SIG-M5 treated with dmso at 0.1 percent for 504 hours (cell line): ENCODE measurements around the gene YLPM1.

ENCODE experiments used
- DNase-seq: peaks from one replicate; lab custom pipeline; 2025; ENCODE audit not compliant: unreplicated experiment; lab: John Stamatoyannopoulos, UW

Gene YLPM1

DNA sequence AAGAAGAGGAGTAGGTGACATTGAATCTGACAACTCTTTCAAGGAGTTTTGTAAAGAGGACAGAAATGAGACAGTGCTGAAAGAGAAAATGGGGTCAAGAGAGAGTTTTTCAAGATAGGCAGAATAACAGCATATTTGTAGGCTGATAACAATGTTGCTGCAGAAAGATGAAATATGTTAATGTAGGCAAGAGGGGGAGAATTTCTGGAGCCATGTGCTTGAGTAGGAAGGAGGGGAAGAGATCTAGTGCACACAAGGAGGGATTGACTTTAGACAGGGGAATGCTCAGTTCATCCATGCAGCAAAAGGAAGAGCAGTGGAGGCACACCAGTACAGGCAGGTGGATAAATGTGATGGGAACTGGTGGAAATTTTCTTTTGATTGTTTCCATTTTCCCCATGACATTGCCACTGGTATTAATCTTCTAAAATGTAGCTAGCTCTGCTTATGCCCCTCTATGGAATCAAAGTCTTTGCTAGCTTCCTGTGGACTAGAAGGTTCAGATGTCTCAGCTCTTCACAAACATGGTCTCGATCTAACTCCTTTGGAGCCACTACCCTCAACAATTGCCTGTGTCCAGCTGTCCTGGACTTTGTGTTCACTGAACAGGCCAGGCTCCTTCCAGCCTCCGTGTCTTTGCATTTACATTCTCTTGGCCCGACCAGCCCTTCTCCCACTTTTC is 103.7 kb downstream of the YLPM1 start:
- DNase-seq: no peak

DNA sequence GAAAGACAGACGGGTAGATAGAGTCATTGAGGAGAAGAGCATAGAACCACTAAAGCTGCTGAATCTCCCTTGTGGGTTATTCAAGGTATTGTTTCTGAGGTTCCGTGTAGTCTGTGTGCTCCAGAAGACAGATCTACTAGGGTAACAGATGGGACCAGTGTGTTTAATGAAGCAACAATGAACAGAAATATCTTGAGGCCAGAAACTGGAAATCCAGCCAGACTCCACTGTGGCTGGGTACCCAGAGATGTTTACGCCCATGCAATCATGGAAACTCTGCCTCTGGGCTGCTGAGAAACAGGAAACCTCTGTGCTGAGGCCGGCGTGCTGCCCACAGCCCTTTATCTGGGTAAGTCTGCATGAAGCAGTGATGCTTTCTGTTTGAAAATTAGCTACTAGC is 104.6 kb downstream of the YLPM1 start:
- DNase-seq: no peak

GRCh38 chr14:74868739-74869138 is 105.6 kb downstream of the YLPM1 start:
- no peak for DNase-seq

GRCh38 chr14:74871819-74872218 is 108.7 kb downstream of the YLPM1 start:
- no peak for DNase-seq

GRCh38 chr14:74875204-74875603 is 112.1 kb downstream of the YLPM1 start:
- DNase-seq: no peak

GRCh38 chr14:74875941-74876913 is 113.1 kb downstream of the YLPM1 start, which contains the start of gene PROX2:
Gene PROX2 (minus strand): TSS chr14:74876145. CDS start chr14:74863834, 12,311 bp downstream.
- DNase-seq: peak; percentile 42

GRCh38 chr14:74879427-74880182 is 116.5 kb downstream of the YLPM1 start:
- DNase-seq: no peak

DNA sequence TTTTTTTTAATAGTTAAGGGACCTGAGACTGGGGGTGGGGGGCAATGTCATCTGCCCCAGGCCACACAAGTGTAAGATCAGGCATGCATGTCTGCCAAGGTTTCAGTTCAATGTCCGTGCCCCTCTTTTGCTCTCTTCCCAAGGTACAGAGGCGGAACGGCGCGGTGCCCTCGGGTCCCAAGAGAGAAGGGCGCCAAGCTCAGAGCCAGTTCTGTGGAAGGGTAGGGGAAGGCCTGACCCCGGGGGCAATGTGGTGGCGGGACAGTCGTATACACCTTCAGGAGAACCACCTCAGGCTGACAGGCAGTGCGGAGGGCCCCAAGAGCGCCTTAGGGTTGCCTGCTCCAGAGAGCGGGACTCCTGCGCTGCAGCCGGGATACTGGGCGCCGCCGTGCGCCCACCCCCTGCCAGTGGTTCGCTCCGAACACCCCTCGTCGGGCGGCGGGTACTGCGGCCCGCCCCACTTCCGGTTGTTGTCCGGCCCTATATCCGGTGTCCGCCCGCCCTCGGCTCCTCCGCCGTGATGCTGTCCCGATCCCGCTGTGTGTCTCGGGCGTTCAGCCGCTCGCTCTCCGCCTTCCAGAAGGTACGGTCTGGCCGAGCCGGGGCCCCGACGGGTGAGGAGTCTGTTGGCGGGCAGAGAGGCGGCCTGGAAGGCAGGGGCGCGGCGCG is 118.5 kb downstream of the YLPM1 start, which contains the start of gene DLST:
Gene DLST (plus strand): TSS at position 486 of the 672 bp plus-strand sequence. CDS start 38 bp downstream, at position 524.
- DNase-seq: peak; percentile 85

DNA sequence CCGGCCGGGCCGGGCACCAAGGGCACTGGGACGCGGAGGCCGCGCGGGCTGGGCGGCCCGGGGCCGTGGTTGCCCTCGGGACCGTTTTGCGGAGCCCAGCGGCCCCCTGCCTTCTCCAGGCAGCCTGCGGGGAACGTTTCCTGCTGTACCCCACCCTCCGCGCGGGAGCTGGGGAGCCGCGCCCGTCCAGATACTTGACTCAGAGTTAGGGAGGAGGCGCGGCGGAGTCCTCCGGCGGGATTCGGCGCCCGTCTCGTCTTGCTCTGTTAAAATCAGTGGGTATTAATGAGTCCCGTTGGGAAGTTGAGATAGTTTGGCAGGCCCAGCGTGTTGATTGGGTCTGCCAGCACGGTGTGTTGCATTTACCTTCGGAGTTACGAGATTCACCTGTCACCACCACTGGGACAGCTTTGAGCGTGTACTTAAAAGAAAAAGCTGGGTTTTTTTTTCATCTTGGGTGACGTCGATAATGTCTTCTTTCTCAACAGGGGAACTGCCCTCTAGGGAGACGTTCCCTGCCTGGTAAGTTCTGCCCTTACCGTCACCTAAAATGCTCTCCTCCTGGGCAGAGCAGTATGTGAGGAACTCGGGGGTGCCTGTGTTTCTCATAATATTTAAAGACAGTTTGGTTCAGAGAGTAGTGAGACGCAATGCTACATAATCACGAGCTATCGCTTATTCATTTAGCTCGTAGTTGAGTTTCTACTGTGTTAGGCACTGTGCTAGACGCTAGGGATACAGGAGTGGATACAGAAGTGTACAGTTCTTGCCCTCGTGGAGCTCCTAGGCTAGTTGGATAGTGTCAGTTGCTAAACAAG is 119.2 kb downstream of the YLPM1 start:
- DNase-seq: peak; percentile 42
